ENCODE measurements around the gene ABCC12. TPM values are rescaled to one million over a fixed set of nuclear protein-coding genes. Genes with fewer than 3 reads are reported as not detected.

Gene ABCC12
- total and polyA plus RNA-seq, 4 donors = not detected

DNA sequence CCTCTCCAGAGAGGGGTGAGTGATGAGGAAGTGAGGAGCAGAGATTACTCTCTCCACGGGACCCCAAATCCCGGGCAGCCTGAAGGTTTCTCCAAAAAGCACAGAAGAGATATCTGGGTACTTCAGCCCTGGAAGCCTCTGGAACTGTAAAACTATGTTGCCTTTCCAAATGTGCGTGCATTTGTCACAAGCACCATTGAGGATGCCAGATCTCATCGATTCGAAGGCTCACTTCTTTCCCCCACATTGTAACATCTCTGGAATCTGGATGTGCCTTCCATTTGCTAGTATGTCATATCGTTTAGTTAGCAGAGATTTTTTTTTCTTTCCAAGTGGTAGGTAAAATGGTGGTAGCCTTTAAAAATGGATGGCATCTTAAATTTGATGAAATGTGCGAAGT is 45.8 kb downstream of the ABCC12 start:
- 79 to 87% methylated on average over 7 of the region's 7 CpGs for WGBS, 2 donors
- ATAC-seq (ENCODE audit: insufficient read depth, low FRiP score) (no peak), DNase-seq (no peak)
- Histone ChIP-seq H3K27ac (ENCODE audit: low read depth in 1 of 2, low read length in 1 of 2) (no peak overlapping the region), H3K27me3 (ENCODE audit: control insufficient read depth in 3 of 3, insufficient read depth in 3 of 3, low read length in 2 of 3) (no peaks in the 10 kb centered on the region), H3K4me3 (no peak overlapping the region), H3K4me1 (ENCODE audit: control insufficient read depth in 5 of 5, insufficient read depth in 5 of 5, low read length in 5 of 5) (no peaks in the 10 kb centered on the region), H3K9ac (ENCODE audit: insufficient read depth in 1 of 2, low read length in 2 of 2) (no peak overlapping the region), H3K36me3 (ENCODE audit: control insufficient read depth in 4 of 4, insufficient read depth in 4 of 4, low read length in 4 of 4) (no peaks in the 10 kb centered on the region), H3K9me3 (ENCODE audit: control insufficient read depth in 4 of 4, insufficient read depth in 3 of 4, low read length in 3 of 4) (no peaks in the 10 kb centered on the region)
- TF ChIP-seq, protein P1, sequence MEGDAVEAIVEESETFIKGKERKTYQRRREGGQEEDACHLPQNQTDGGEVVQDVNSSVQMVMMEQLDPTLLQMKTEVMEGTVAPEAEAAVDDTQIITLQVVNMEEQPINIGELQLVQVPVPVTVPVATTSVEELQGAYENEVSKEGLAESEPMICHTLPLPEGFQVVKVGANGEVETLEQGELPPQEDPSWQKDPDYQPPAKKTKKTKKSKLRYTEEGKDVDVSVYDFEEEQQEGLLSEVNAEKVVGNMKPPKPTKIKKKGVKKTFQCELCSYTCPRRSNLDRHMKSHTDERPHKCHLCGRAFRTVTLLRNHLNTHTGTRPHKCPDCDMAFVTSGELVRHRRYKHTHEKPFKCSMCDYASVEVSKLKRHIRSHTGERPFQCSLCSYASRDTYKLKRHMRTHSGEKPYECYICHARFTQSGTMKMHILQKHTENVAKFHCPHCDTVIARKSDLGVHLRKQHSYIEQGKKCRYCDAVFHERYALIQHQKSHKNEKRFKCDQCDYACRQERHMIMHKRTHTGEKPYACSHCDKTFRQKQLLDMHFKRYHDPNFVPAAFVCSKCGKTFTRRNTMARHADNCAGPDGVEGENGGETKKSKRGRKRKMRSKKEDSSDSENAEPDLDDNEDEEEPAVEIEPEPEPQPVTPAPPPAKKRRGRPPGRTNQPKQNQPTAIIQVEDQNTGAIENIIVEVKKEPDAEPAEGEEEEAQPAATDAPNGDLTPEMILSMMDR (IDR thresholded peaks at IDR 0.05; ENCODE audit: control extremely low read depth, extremely low read depth) = no peak

DNA sequence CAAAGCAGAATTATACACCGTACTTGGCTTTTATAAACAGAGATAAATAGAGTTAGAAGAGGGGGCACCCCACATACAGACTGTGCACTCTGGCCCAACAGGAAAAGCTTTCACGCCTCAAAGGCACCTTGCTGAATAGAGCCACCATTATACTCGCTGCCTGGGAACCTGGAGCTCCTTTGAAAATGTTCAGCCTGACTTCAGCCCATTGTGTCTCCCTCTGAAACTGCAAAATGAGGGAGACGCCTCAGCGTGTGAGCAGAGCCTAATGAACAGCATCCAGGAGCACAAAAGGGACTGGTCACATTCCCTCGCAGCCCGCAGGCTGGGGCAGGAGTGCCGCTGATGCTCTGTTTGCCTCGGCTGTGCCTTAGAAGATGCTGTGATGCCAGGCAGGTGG is 46.3 kb downstream of the ABCC12 start:
- Histone ChIP-seq H3K36me3 (ENCODE audit: control insufficient read depth in 4 of 4, insufficient read depth in 4 of 4, low read length in 4 of 4) (no peaks in the 10 kb centered on the region), H3K9ac (ENCODE audit: insufficient read depth in 1 of 2, low read length in 2 of 2) (no peak overlapping the region), H3K4me1 (ENCODE audit: control insufficient read depth in 5 of 5, insufficient read depth in 5 of 5, low read length in 5 of 5) (no peaks in the 10 kb centered on the region), H3K27ac (ENCODE audit: low read depth in 1 of 2, low read length in 1 of 2) (no peak overlapping the region), H3K27me3 (ENCODE audit: control insufficient read depth in 3 of 3, insufficient read depth in 3 of 3, low read length in 2 of 3) (no peaks in the 10 kb centered on the region), H3K4me3 (no peak overlapping the region), H3K9me3 (ENCODE audit: control insufficient read depth in 4 of 4, insufficient read depth in 3 of 4, low read length in 3 of 4) (no peaks in the 10 kb centered on the region)
- ATAC-seq (ENCODE audit: insufficient read depth, low FRiP score) (no peak), DNase-seq (no peak)
- 79 to 84% methylated on average over 9 of the region's 9 CpGs for WGBS, 2 donors
- TF ChIP-seq, protein P1 (IDR thresholded peaks at IDR 0.05; ENCODE audit: control extremely low read depth, extremely low read depth) = no peak

DNA sequence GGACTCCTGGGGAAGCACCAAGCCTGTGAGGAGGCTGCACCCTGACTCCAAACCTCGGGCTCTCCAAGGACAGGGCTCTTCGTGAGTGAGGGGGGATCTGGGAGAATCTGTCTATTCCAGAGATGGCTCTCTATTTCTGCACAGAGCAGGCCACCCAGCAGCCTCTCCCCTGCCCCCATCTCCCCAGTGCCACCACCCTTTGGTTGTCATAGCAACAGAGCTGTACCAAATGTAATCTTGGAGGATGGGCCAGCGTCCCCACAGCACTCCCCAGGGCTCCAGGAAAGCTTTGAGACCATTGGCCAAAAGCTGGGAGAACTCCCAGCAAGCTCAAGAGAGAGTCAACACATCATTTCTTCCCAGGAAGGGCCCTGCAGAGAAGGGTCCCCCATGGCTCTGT is 49.3 kb downstream of the ABCC12 start:
- ATAC-seq (ENCODE audit: insufficient read depth, low FRiP score) (no peak), DNase-seq (no peak)
- H3K9ac ChIP-seq (ENCODE audit: insufficient read depth in 1 of 2, low read length in 2 of 2) = no peak overlapping the region
- WGBS, 2 donors = 63 to 70% methylated on average over 3 of the region's 3 CpGs
- H3K4me1 ChIP-seq (ENCODE audit: control insufficient read depth in 5 of 5, insufficient read depth in 5 of 5, low read length in 5 of 5) = no peaks in the 10 kb centered on the region
- H3K27me3 ChIP-seq (ENCODE audit: control insufficient read depth in 3 of 3, insufficient read depth in 3 of 3, low read length in 2 of 3) = no peaks in the 10 kb centered on the region
- no peaks in the 10 kb centered on the region for H3K36me3 ChIP-seq (ENCODE audit: control insufficient read depth in 4 of 4, insufficient read depth in 4 of 4, low read length in 4 of 4)
- no peaks in the 10 kb centered on the region for H3K9me3 ChIP-seq (ENCODE audit: control insufficient read depth in 4 of 4, insufficient read depth in 3 of 4, low read length in 3 of 4)
- H3K27ac ChIP-seq (ENCODE audit: low read depth in 1 of 2, low read length in 1 of 2) = no peak overlapping the region
- no peak overlapping the region for H3K4me3 ChIP-seq
- TF ChIP-seq, protein P1 (IDR thresholded peaks at IDR 0.05; ENCODE audit: control extremely low read depth, extremely low read depth) = no peak

Other genes with a start within 250 kb of the ABCC12 start
- gene LONP2, start 88.3 kb upstream of the ABCC12 start, total RNA-seq = 10 to 100 TPM; 65.4 to 81.5 TPM
- 10 to 100 TPM; 20.7 to 26.9 TPM for gene LONP2, start 88.3 kb upstream of the ABCC12 start, polyA plus RNA-seq
- 1 to 10 TPM in 1 of 2 donors, under 1 TPM in 1; 0.40 to 1.3 TPM for gene ABCC11, start 91.5 kb upstream of the ABCC12 start, total RNA-seq
- under 1 TPM; 0.08 to 0.10 TPM for gene ABCC11, start 91.5 kb upstream of the ABCC12 start, polyA plus RNA-seq
- 10 to 100 TPM; 22.3 to 53.2 TPM for gene SIAH1, start 229.4 kb upstream of the ABCC12 start, total RNA-seq
- gene SIAH1, start 229.4 kb upstream of the ABCC12 start, polyA plus RNA-seq = 10 to 100 TPM; 15.6 to 16.0 TPM

Measured in lung (tissue), 12 donors.